GM10266 (cell line): ENCODE data around the gene OR14A16.

Experiments used
- DNase-seq: peaks from one replicate; pipeline ENCODE4 v3.0.0; 2012; ENCODE audit errors: extremely low spot score
- TF ChIP-seq, protein P1 (sequence below): IDR thresholded peaks from 2 replicates; pipeline ENCODE4 v1.5.1; 2012; ENCODE audit warnings: mild to moderate bottlenecking, low read depth; ENCODE audit not compliant: control insufficient read depth, insufficient read depth; ENCODE audit errors: missing control alignments

Gene OR14A16, protein sequence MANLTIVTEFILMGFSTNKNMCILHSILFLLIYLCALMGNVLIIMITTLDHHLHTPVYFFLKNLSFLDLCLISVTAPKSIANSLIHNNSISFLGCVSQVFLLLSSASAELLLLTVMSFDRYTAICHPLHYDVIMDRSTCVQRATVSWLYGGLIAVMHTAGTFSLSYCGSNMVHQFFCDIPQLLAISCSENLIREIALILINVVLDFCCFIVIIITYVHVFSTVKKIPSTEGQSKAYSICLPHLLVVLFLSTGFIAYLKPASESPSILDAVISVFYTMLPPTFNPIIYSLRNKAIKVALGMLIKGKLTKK

DNA sequence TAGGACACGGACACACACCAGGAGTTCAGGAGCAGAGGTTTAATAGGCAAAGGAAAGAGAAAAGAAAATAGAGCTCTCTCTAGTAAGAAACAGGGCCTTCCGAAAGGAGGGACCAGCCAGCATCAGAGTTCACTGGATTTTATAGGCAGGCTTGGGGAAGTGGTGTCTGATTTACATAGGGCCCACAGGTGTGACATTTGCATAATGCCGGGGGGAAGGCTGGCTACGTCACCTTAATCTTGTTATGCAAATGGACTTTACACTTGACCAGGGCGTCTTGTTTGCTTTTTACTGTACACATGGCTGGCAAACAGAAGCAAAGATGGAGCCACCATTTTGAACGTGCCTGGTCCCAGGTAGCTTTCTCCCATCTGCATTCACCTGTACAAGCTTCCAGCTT lies at the start of gene OR14A16:
Gene OR14A16 (minus strand): TSS at position 97 of the 400 bp plus-strand sequence. CDS start 8,390 bp downstream, outside the sequence.
- TF ChIP-seq, protein P1, sequence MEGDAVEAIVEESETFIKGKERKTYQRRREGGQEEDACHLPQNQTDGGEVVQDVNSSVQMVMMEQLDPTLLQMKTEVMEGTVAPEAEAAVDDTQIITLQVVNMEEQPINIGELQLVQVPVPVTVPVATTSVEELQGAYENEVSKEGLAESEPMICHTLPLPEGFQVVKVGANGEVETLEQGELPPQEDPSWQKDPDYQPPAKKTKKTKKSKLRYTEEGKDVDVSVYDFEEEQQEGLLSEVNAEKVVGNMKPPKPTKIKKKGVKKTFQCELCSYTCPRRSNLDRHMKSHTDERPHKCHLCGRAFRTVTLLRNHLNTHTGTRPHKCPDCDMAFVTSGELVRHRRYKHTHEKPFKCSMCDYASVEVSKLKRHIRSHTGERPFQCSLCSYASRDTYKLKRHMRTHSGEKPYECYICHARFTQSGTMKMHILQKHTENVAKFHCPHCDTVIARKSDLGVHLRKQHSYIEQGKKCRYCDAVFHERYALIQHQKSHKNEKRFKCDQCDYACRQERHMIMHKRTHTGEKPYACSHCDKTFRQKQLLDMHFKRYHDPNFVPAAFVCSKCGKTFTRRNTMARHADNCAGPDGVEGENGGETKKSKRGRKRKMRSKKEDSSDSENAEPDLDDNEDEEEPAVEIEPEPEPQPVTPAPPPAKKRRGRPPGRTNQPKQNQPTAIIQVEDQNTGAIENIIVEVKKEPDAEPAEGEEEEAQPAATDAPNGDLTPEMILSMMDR = no peak
- DNase-seq = no peak

DNA sequence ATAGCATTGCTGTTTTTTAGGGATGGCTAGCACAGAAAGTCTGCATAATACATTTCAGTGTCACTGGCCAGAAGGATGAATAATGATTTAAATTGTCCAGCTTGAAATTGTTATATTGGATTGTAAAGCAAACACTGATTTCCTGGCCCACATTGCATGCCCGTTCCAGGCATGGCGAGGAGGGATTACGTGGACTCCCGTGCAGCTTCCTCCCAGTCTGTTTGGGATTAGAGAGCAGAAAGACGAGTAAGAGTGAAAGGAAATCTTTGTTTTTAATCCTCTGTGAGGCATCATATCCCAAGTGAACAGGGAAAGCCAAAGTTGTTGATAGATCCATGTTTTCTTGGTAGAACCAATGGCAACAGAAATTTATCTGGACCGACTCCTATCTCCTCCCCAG lies 41.5 kb upstream of the OR14A16 start:
- TF ChIP-seq, protein P1 = no peak

DNA sequence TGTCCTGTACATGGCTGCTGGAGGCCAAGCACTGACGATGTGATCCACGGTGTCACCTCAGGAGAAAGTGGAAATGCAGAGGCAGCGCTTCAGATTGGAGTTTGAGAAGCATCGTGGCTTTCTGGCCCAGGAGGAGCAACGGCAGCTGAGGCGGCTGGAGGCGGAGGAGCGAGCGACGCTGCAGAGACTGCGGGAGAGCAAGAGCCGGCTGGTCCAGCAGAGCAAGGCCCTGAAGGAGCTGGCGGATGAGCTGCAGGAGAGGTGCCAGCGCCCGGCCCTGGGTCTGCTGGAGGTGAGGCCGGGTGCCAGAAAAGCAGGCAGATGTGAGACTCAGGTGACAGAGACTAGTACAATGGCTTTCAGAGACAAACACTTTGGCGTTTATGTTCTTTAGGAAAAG lies 40.7 kb upstream of the OR14A16 start:
- TF ChIP-seq, protein P1 = no peak
- DNase-seq = no peak

More for the DNA sequence above, 41.5 kb upstream of the OR14A16 start:
- no peak for DNase-seq

DNA sequence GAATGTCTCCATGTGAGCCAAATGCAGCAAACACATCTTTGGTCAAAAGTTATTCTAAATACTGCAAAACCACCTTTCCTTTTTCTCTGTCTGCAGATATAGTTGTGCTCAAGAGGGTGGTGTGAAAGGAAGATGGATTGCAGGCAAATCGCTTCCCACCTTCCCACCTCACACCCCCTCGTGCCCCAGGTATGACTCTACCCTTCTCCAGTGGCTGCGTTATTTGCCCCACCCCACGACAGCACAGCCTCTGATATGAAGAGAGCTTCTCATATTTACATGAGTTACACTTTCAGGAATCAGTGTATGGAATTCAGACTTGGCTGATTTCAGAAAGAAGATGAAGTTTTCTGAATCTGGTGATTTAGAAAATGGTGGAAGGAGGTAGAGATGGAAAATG lies 38.8 kb upstream of the OR14A16 start:
- no peak for DNase-seq
- TF ChIP-seq, protein P1 = no peak

DNA sequence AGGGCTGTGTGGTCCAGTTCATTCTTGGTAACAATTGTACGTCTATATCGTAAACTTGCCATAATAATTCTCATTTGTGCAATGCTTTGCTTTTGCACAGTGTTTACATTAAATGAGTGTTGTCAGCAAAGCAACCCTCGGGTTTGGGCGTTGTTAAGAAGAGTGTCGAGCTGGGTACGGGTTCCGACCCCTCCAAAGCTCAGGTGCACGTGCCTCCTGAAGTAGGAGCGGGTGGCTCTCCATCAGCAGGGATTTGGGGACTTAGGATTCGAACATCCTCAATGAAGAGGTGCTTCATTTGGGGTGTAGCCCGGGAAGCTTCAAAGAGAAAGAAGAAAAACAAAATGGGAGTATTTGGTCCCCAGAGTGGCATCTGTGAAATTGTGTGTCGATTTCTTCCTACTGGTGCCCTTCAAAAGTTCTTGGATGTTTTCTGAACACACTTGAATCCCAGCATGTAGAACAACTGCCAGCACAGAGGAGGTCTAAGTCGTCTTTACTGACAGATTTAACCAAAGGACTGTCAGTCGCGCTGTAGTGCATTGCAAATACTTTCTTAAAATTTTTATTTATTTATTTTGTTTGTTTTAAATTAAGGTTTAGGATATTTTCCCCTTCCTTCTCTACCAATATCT lies 34.2 kb upstream of the OR14A16 start:
- TF ChIP-seq, protein P1 = no peak
- peak; percentile 36 for DNase-seq

DNA sequence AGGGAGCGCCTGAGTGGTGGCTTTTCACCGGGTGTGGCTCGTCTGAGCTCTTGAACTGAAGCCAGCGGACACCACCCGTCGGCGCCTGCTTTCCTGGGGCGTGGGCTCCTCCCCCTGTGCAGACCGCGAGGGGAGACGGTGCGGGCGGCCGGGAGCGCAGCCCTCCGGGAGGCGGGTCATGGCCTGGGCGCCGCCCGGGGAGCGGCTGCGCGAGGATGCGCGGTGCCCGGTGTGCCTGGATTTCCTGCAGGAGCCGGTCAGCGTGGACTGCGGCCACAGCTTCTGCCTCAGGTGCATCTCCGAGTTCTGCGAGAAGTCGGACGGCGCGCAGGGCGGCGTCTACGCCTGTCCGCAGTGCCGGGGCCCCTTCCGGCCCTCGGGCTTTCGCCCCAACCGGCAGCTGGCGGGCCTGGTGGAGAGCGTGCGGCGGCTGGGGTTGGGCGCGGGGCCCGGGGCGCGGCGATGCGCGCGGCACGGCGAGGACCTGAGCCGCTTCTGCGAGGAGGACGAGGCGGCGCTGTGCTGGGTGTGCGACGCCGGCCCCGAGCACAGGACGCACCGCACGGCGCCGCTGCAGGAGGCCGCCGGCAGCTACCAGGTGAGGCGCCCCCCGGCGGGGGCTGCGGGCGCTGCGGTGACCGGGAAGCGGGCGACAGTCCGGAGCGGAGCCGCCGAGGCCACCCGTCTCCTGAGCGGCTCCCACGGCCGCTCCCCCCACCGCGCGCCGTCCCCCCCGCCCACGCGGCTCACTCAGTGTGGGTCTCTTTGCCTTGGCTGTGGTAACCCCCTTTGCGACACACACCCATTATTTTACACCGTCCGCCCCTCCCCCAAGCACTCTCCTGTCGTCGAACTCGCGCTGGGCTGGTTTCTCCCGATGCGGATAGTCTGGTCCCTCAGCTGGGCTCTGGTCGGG lies 33.4 kb upstream of the OR14A16 start, which contains the start of gene TRIM58:
Gene TRIM58 (plus strand): TSS at position 119 of the 916 bp plus-strand sequence. CDS start 60 bp downstream, at position 179.
- DNase-seq = peak; percentile 33
- TF ChIP-seq, protein P1 = no peak
